ENCODE data around the gene E2F4.

The E2F4 gene, protein sequence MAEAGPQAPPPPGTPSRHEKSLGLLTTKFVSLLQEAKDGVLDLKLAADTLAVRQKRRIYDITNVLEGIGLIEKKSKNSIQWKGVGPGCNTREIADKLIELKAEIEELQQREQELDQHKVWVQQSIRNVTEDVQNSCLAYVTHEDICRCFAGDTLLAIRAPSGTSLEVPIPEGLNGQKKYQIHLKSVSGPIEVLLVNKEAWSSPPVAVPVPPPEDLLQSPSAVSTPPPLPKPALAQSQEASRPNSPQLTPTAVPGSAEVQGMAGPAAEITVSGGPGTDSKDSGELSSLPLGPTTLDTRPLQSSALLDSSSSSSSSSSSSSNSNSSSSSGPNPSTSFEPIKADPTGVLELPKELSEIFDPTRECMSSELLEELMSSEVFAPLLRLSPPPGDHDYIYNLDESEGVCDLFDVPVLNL

DNA sequence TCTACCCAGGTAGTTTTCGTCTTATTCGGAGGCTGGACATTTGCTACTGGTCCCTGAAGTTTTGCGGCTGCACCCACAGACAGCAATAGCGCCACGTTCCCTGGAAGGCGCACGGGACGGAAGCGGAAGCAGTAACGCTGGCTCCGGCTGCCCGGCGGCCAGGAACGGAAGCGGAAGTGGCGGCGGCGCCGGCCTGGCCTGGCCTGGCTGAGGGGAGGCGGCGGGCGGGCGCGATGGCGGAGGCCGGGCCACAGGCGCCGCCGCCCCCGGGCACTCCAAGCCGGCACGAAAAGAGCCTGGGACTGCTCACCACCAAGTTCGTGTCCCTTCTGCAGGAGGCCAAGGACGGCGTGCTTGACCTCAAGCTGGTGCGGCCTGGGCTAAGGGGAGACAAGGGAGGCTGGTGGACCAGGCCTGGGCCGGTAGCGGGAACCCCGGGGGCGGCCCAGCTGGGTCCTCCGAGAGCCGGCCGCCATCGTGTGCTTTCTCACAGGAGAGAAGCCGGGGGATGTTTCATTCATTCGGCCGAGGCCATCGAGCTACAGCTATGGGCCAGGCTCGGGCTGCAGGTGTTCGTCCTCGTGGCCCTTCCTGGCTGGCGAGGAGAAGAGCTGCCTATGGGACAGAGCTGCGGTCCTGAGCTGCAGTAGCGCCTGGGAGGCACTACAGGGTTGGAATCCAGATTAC is at the start of gene E2F4:
E2F4 (plus strand) TSS at position 161 of the 687 bp plus-strand sequence; CDS start at position 234, 73 bp downstream.
- peak; percentile 80 to 88 for DNase-seq (ENCODE audit: low read depth in 2 of 2)

DNA sequence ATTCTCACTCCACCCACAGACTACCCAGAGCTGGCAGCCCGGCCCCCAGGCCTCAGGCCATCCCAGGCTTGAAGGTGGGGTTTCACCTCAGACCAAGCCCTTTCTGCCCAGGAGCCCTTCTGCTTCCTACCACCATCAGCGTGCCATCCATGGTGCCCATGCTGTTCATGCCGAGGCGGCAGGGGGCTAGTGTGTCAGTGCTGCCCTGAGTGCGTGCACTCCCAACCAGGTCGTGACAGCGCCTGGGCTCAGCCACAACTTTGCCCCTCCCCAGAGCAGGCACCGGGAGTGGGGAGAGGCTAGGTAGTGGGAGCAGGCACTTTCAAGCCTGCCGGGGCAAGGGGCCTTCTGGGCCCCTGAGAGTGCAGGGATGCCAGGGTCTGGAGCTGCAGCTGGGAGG is 49.6 kb upstream of the E2F4 start:
- DNase-seq (ENCODE audit: low read depth in 2 of 2): no peak

DNA sequence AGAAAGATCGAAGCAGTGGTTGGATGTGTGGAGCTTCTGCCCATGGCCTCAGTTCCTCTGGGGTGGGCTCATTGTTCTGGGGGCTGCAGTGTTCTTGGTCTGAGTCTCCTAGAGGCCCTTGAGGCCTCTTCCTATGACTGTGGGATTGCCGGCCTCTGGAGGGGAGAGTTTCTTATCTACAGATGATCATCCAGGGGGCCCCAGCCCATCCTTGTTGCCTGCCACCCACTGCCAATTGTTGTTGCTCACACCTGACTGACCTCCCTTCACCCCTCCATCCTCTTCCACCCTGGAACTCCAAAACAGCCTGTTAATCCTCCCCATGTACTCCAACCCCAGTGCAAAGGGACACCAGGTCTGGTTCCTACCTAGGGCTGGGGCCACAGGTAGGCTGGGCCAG is 47.0 kb upstream of the E2F4 start:
- DNase-seq (ENCODE audit: low read depth in 2 of 2): no peak

DNA sequence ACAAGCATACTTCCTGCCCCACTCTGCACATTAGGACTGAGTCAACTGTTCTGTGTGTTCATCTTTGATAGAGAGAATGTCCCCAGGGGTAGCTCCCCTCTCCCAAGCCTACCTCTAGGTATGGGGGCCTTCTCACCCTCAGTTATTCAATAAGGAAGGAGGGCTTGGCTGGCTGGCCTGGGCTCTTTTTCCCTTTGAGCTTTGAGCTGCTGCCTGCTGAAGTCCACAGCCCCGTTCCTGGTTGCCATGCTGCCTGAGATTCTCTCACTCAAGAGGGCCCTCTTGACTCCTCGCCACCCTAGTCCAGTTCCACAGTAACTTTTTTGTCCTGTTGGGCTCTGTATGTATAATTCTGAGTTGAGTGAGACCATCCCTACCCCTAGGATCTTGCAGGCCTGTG is 46.2 kb upstream of the E2F4 start:
- no peak for DNase-seq (ENCODE audit: low read depth in 2 of 2)

DNA sequence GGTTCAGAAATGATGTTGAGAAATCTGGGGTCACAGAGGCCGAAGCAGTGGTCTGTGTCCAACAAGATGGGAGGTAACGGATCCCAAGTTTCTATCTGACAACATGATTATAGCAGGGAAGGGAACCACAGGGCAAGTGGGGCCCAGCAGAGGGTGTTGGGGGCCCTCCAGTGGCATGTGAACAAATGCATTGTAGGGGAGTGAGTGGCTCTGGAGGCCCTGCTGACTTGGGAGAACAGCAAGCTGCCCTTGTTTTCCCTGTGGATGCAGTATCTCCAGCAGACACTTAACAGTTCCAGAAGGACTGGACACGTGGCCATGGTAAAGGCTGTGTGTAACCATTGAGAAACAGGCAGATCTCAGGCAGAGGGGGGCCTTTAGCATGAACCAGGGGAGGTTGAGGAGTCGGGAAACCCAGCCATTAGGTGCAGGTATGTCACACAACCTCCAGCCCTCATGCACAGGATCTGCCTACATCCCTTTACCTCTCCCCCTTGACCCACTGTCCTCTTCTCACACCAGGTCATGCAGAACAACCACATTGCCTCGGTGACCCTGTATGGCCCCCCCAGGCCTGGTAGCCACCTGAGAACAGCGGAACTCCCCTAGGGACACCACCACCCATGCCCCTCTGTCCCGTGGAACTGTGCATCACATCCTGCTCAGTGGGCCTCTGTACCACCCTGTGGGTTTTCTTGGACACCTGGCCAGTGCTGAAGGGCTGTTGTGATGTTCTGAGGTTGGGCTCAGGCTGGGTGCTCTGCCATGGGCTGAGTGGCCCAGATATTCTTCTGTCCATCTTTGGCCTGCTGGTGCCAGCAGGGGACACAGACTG is 45.2 kb upstream of the E2F4 start:
- DNase-seq (ENCODE audit: low read depth in 2 of 2): no peak

DNA sequence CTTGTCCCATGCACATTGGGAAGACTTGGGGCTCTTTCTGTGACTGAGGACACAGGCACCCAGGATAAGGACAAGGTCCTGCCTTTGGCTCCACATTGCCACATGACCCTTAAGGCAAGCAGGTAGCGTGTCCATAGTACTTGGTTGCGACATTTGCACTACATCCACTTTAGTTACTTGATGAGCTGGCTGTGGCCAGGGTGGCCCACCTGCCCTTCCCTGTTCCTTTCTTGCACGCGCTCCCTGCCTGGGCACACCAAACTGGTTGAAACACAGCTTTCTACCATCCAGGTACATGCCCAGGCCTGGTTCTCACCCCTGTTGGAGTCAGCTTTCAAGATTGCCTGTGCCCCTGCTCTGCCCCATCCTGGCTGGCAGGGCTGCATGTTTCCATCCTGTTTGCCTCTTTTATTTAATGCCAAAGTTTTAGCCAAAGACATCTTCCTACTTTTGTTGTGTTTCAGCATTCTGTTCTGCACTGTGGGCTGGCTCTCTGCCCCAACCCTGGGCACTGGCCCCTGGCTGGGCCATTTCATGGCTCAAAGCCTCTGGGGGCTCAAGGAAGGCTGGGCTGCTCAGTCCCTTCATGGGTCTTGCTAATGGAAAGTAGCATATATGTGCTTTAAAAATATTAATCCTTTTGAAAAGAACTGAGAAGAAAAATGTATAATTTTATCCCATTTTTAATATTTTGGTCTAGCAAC is 44.4 kb upstream of the E2F4 start:
- no peak for DNase-seq (ENCODE audit: low read depth in 2 of 2)

DNA sequence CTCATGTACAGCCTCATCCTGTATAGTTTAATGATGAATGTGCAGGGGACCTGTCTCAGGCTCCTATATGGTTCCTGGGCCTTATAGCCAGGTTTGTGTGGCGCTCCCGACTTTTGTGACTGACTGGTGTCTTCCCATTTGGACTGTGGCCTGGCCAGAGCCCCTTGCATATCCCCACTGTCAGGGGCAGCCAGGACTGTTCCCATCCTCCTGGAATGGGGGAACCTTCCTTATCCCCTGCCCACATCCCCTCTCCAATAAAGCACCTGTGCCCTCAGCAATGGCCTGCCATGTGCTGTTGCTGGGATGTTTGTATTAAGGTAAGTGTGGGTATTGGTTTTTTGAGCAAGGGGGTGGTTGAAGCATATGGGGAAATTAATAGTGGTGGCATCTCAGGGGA is 43.7 kb upstream of the E2F4 start:
- DNase-seq (ENCODE audit: low read depth in 2 of 2): no peak

DNA sequence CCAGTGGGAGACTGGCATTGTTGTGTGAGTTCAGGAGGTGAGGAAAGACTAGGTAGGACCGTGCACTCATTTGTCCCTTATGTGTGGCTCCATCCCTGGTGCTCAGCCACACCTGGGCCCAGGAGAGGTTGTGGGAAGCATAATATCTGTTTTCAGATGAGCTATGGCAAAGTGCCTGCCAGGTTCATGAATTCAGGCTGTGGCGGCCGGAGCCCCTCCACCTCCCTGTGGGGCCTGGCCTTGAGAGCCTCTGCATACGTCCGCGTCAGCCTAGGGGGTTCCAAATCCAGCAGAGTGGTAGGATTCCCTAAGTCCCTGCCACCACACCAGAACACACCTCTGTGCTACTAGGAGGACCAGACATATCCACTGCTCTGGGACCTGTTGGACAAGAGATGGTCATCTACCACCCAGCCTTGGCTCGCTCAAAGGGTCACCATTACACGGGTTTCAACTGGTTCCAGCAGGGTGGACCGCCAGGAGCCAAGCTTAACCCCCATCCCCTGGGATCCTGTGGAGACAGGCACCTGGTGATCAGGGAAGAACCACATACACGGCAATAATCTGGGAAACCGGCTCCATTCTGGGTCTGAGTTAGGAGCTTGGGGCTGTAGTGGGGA is 43.2 kb upstream of the E2F4 start:
- DNase-seq (ENCODE audit: low read depth in 2 of 2): no peak

DNA sequence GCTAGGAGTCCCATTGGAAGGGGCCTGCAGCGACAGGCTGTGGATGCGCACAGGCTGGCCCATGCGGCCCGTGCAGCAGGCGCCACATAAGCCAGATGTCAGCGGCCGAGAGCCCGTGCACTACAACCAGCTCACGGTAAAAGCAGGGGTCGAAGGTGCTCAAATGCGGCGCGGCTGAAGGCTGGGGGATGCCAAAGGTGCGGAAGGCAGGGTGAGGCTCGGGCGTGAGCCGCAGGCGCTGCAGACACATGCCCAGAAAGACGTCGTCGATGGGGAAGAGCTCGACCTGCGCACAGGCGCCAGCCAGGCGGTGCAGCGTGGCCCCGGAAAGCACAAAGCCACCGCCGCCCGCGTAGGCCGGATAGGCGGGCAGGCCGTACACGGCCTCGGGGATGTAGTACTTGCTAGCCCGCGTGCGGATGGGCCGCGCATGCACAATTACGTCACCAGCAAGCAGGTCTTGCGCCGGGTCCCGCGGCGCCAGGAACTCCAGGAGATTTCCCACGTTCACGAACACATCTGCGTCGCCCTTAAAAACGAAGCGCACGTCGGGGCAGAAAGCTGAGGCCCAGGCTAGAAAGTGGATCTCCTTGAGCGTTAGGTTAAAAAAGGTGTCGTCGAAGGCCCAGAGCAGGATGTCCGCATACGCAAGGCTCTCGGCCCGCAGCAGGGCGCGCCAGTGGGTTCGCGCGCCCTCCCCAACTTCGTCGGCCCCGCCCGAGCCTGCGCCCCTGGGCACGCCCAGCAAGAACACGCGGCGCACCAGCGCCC is 42.5 kb upstream of the E2F4 start:
- DNase-seq (ENCODE audit: low read depth in 2 of 2): no peak

DNA sequence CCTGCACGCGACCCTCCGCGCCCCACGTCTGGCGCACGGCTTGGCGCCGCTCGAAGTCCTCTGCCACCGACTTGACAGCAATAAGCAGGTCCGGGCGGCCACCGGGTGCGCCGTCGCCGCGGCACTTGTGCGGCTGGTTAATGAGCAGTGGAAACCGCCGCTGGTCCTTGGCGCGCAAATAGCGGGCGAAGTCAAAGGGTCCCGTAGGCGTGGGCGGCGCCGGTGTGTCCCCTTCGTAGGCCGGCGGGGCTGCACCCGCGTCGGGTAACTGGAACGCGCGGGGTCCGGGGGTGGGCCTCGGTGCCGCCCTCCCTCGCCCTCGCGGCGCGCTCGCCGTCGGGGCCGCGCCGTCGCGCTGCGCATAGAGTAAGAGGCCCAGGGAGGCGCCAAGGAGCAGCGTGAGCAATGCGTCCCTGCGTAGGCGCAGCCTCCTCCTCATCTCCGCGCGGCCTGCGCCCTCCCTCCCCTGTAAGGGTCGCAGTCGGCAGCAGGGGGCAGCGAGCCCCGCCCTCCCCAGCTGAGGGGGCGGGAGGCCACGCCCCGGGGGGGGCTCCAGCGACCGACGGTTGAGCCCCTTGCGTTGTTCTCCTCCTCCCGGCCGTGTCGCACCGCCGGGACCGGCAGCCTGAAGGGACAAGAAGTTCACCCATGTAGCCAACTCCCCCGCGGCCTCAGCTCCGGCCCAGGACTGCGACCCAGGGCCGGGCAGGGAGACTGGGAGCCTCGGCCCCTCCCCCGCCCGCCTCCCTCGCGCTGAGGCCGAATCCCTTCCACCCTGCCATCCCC is 41.7 kb upstream of the E2F4 start:
- DNase-seq (ENCODE audit: low read depth in 2 of 2): no peak

DNA sequence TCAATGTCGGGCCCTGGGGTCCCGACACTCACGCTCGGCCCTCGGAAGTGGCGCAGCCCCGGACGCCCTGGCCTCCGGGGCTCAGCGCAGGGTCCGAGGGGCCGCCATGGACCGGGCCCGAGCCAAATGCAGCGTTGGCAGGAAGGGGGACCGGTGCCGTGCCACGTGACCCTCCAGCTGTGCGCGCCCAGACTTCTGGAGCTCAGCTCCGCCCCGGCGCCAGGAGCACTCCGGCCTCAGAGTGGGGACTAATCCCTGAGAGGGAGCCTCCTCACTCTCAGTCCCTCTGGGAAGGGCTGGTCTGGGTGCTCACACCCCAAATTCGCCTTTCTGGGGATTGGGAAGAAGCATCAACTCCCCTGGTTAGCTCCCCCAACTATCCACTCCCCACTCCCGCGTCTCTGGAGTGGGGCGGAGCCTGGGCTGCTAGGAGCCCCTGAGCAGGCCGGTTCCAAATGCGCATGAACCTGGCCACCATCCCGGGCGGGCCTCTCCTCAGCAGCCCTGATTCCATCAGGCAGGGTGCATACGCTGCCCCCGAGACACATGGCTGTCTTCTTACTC is 41.0 kb upstream of the E2F4 start, which contains the start of gene B3GNT9:
B3GNT9 (minus strand) TSS at position 166 of the 564 bp plus-strand sequence. CDS start 513 bp downstream, outside the sequence.
- DNase-seq (ENCODE audit: low read depth in 2 of 2): no peak

DNA sequence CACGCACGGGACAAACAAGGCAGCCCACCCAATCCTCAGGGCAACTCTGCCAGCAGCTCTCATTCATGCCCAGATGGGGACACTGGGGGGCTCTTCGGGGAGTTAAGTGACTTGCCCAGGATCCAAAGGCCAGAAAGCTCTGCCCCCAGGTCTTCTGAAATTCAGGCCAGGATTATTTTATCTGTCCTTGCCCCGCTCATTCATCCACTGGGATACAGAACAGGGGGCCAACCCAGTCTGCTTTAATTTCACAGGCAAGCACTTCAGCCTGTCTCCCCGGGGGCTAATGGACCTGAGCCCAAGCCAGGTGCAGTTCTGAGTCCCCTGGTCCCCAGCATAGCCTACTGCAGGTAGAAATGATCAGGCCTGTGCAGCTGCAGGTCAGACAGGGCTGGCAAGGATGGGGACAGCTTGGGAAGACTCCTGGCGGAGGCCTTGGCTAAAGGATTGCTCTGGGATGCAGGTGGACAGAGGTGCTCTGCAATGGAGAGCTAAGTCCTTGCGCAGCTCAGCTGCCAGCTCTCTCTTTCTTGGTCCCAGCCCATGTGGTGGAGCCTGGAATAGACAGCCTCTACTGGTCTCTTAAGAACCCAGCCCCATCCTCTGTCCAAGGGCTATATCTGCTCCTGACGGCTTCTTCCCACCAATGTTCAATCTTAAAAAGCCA is 40.4 kb upstream of the E2F4 start:
- no peak for DNase-seq (ENCODE audit: low read depth in 2 of 2)

DNA sequence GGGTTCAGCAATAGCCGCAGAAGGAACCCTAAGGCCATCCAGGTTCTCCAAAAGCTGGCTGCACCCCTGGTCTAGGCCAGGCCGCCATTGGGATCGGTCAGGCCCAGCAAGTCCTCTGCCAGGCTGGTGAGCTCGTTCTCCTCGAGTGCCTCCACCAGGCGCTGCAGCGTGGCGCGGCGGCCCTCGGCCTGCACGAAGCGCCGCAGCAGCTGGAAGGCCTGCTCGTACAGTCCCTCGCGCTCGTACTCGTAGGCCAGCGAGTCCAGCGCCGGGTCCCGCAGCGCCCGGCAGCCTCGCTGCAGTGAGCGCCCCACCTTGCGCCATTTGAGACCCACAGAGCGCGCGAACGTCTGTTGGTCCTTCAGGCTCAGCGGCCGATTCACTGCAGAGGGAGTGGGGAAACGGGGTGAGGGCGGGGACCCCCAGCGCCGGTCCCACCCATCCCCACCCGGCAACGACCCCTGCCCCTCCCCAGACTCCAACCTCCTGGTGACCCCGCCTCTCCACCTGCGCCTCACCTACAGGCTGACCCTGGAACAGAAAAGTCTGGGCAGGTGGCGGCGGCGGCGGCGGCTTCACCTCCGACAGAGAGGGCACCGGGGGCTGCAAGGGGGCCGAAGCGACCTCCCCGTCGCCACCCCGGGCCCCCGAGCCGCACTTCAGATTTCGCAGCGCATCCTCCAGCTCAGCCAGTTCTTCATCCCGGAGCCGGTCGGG is 37.2 kb upstream of the E2F4 start:
- no peak for DNase-seq (ENCODE audit: low read depth in 2 of 2)

DNA sequence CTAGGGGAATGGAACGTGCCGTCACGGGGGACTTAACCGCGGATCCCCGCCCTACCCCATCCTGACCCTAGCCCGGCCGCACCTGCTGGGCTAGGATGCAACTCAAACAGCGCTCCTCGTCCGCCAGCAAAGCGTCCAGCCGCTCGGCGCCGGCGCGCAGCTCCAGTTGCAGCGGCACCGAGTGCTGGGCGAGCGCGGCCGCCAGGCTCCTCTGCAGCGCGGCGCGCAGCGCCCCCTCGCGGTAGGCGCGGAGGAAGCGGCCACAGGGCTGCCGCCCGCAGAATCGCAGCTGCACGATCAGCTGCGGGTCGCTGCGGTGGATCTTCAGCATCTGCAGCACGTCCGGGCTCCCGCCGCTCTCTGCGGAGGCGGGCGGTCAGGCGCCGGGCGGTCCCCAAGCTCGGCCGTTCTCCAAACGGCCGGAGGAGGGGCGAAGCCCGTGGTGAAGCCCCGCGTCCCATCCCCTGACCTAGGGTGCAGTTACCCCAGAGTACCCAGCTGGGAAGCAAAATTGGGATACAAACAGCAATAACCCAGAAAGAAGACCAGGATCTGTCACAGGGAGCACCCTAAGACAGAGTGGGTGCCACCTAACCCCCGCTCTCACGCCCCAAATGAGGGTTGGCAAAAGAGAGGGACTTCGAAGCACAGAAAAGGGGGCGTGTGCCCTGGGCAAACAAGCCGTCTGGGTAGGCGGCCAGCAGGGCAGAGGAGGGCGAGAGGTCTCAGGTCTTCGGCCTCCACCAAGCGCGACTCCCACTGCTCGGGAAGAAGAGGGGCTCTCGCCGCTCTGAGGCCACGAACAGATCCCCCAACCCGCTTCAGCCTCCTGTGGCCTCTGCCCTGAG is 36.4 kb upstream of the E2F4 start:
- DNase-seq (ENCODE audit: low read depth in 2 of 2): peak; percentile 72 to 83

DNA sequence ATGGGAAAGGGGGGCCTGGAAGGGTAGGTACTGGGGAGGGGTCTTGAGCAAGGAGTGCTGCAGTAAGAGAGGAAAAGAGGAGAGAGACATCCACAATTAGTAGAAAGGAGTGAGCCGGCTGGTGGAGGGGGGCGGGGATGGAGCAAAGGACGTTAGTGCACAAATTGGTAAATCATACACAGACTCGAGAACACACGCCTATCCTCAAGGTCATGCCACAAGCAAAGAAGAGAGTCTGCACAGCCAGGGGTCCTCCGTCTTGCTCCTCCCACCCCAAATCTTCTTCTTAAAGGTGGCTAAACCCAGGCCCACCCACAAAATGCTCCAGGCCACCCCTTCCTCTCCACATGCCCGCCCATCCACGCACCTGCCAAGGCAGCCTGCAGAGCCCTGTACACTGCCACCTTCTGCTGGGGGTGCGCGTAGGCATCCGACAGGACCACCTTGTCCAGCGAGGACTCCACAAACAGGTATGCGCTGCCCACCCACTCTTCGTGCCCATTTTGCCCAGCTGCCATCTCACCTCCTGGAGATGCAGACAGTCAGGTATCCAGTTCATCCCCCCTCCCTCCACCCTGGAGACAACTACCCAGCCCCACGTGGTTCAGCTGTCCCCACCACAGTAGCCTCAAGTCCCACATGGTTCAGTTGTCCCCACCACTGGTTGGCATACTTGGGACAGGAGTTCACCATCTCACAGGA is 35.7 kb upstream of the E2F4 start:
- DNase-seq (ENCODE audit: low read depth in 2 of 2): no peak

DNA sequence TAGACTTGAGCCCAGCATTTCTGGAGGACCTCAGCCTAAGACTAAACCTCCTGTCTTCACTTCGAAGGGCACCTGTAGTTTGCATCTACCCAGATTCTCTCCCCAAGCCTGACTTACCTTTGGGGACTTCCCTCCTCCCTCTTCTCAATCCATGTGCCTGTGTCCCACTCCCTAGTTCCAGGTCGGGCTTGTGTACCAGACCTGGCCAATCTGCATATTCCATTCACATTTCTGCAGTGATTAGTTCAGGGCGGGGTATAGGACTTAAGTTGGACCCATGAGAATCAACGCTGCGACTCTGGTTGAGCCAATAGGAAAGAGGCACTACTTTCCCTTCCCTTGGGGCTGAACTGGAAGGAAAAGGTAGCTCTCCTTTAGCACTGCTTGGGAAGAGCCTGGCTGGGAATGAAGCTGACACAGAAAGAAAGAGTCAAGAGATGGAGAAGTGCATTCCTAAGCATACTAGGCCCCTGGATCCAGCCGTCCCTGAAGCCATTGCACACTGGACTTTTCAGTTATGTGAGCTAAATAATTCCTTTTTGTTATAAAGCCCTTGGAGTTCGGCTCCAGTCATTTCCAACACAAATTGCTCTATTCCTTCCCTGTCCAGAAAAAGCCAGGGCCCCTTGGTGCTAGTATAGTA is 34.7 kb upstream of the E2F4 start:
- no peak for DNase-seq (ENCODE audit: low read depth in 2 of 2)

Measured in stimulated activated CD4-positive, alpha-beta T cell treated with anti-CD3 and anti-CD28 coated beads, Interleukin-4, amount 100 ng/mL, for 48 hours (primary cell).